OCI-LY3 (cell line): ENCODE results near the gene PPP4R1.

Experiments used
- H2AFZ ChIP-seq: fragments of 200-600, 300-600 bp; shearing (Covaris generic); 2 replicates; pipeline ENCODE4 v1.6.0; 2014; ENCODE audit warnings: antibody characterized with exemption, low read depth, low read length
- H3K27ac ChIP-seq: fragments of 200-600, 300-600 bp; sonication (generic); 2 replicates; pipeline ENCODE4 v1.5.1; 2014; ENCODE audit warnings: mild to moderate bottlenecking, low read length, moderate library complexity, mixed read lengths
- H3K27me3 ChIP-seq: fragments of 200-600, 300-600 bp; sonication (generic); 2 replicates; pipeline ENCODE4 v1.6.1; 2014; ENCODE audit warnings: low read depth, low read length, mixed read lengths
- H3K36me3 ChIP-seq: fragments of 200-600, 300-600 bp; sonication (generic); replicated peaks from 2 replicates; pipeline ENCODE3; 2014; ENCODE audit warnings: low read depth, low read length, mixed read lengths
- H3K4me1 ChIP-seq: fragments of 300-600, 200-600 bp; sonication (generic); 2 replicates; pipeline ENCODE4 v1.6.1; 2014; ENCODE audit warnings: low read length, mixed read lengths
- H3K4me2 ChIP-seq: fragments of 200-600, 300-600 bp; sonication (generic); 2 replicates; pipeline ENCODE4 v1.6.1; 2014; ENCODE audit warnings: low read length, mixed read lengths
- H3K4me3 ChIP-seq: fragments of 300-600, 200-600 bp; sonication (generic); 2 replicates; pipeline ENCODE4 v1.5.1; 2014; ENCODE audit warnings: antibody characterized with exemption, mild to moderate bottlenecking, low read length, moderate library complexity
- H3K79me2 ChIP-seq: fragments of 300-600, 200-600 bp; shearing (Covaris generic); 2 replicates; pipeline ENCODE4 v1.6.1; 2014; ENCODE audit warnings: mild to moderate bottlenecking, low read length, mixed read lengths
- H3K9ac ChIP-seq: fragments of 300-600, 200-600 bp; shearing (Covaris generic); 2 replicates; pipeline ENCODE4 v1.6.0; 2014; ENCODE audit warnings: mild to moderate bottlenecking, low read length, moderate library complexity
- H3K9me3 ChIP-seq: fragments of 200-600, 300-600 bp; shearing (Covaris generic); 2 replicates; pipeline ENCODE4 v1.6.1; 2014; ENCODE audit warnings: low read length, mixed read lengths; ENCODE audit not compliant: insufficient read depth
- H4K20me1 ChIP-seq: fragments of 200-600, 300-600 bp; sonication (generic); 2 replicates; pipeline ENCODE4 v1.6.1; 2016; ENCODE audit warnings: low read length, mixed read lengths; ENCODE audit not compliant: insufficient read depth
- EZH2phosphoT487 ChIP-seq: fragments of 200-600 bp; shearing (Covaris generic); IDR thresholded peaks from 2 replicates; pipeline ENCODE4 v1.6.1; 2018; ENCODE audit warnings: antibody characterized with exemption, mixed run types, low read depth
- TF ChIP-seq, protein P1 (sequence below): fragments of 200-600, 300-600 bp; sonication (generic); IDR thresholded peaks from 2 replicates; pipeline ENCODE4 v1.5.1; 2014; ENCODE audit warnings: antibody characterized with exemption, low read length, low read depth

PPP4R1 gene

DNA sequence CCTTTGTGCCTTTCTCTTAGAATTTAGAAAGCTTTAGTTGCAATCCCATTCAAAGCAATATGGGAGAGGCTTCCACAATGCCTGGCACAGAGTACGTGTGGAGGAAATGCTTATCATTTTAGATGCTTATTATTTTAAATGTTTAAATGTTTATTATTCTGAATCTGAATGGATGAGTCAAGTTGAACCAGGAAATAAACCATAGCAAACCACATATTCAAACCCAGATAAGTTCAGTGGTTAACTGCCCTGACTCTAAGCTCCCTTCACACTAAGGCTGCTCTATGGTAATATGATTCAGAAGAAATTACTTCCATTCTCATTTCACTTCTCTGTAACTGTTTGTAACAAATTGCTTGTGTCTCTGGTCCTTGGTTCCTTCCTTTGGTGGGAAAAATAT, 5.2 kb upstream of the PPP4R1 start:
- Histone ChIP-seq H3K9me3 (no peaks in the 10 kb centered on the region), H4K20me1 (no peaks in the 10 kb centered on the region), H3K27ac (no peak overlapping the region), H3K4me1 (peaks cover 16% of the 10 kb centered on the region), H3K36me3 (no peaks in the 10 kb centered on the region), H2AFZ (no peak overlapping the region), H3K79me2 (no peaks in the 10 kb centered on the region), H3K27me3 (peaks cover 10% of the 10 kb centered on the region), H3K4me2 (peak overlapping the region; percentile 23), H3K4me3 (no peak overlapping the region), H3K9ac (no peak overlapping the region)
- no peak for TF ChIP-seq EZH2phosphoT487
- TF ChIP-seq, protein P1, sequence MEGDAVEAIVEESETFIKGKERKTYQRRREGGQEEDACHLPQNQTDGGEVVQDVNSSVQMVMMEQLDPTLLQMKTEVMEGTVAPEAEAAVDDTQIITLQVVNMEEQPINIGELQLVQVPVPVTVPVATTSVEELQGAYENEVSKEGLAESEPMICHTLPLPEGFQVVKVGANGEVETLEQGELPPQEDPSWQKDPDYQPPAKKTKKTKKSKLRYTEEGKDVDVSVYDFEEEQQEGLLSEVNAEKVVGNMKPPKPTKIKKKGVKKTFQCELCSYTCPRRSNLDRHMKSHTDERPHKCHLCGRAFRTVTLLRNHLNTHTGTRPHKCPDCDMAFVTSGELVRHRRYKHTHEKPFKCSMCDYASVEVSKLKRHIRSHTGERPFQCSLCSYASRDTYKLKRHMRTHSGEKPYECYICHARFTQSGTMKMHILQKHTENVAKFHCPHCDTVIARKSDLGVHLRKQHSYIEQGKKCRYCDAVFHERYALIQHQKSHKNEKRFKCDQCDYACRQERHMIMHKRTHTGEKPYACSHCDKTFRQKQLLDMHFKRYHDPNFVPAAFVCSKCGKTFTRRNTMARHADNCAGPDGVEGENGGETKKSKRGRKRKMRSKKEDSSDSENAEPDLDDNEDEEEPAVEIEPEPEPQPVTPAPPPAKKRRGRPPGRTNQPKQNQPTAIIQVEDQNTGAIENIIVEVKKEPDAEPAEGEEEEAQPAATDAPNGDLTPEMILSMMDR: no peak

DNA sequence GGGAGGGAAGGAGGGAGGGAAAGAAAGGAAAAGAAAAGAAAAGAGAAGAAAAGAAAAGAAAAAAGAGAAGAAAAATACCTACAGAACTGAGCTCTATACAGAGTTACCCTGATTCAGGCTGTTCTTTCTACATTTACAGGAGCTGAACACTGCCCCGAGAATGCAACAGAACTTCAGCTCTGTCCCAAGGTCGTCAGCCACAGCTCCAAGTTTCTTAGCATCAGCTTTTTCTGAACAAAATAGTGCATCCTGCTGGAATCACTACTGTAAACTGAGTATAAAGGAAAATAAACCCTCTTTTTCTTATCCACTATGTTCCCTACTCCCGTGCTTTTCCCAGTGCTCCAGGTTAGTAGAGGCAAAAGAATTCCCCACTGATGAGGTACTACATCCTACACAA, 4.7 kb upstream of the PPP4R1 start:
- no peaks in the 10 kb centered on the region for H4K20me1 ChIP-seq
- peaks cover under 1% of the 10 kb centered on the region; the same call in 1 of the 2 replicates for H3K79me2 ChIP-seq
- H3K27me3 ChIP-seq: peaks cover 10% of the 10 kb centered on the region
- no peak for TF ChIP-seq EZH2phosphoT487
- TF ChIP-seq, protein P1: no peak
- no peaks in the 10 kb centered on the region for H3K9me3 ChIP-seq
- H3K36me3 ChIP-seq: no peaks in the 10 kb centered on the region
- H3K4me3 ChIP-seq: no peak overlapping the region
- peak overlapping the region; percentile 3; the same call in 1 of the 2 replicates for H3K4me2 ChIP-seq
- H3K4me1 ChIP-seq: peaks cover 16% of the 10 kb centered on the region
- H2AFZ ChIP-seq: no peak overlapping the region
- H3K9ac ChIP-seq: no peak overlapping the region
- H3K27ac ChIP-seq: no peak overlapping the region

DNA sequence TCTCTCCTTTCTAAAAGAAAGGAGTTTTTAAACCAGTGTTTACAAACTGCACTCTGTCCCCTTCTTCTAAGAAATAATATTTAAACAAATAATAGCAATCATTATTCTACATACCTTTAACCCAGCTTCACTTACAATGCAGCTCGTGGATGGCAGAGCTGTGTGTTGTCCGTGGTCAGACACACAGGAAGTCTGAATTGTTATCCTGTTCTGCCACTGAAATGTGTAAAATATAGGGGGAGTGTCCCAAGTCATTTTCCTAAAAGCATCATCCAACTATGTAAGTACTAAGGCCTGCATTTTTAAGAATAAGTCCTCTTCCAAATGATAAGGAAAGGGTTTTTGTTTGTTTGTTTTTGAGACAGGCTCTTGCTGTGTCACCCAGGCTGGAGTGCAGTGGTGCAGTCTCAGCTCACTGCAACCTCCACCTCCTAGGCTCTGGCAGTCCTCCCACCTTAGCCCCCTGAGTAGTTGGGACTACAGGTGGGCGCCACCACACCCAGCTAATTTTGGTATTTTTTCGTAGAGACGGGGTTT, 2.7 kb upstream of the PPP4R1 start:
- TF ChIP-seq, protein P1: no peak
- TF ChIP-seq EZH2phosphoT487: no peak
- H3K9ac ChIP-seq: no peak overlapping the region
- H3K4me2 ChIP-seq: no peak overlapping the region
- no peak overlapping the region for H3K4me3 ChIP-seq
- peaks cover 12% of the 10 kb centered on the region for H4K20me1 ChIP-seq
- no peaks in the 10 kb centered on the region for H3K36me3 ChIP-seq
- peaks cover 20% of the 10 kb centered on the region for H3K79me2 ChIP-seq
- no peak overlapping the region for H3K27ac ChIP-seq
- H3K27me3 ChIP-seq: peaks cover 10% of the 10 kb centered on the region
- H2AFZ ChIP-seq: no peak overlapping the region
- no peaks in the 10 kb centered on the region for H3K9me3 ChIP-seq
- H3K4me1 ChIP-seq: peaks cover 27% of the 10 kb centered on the region

DNA sequence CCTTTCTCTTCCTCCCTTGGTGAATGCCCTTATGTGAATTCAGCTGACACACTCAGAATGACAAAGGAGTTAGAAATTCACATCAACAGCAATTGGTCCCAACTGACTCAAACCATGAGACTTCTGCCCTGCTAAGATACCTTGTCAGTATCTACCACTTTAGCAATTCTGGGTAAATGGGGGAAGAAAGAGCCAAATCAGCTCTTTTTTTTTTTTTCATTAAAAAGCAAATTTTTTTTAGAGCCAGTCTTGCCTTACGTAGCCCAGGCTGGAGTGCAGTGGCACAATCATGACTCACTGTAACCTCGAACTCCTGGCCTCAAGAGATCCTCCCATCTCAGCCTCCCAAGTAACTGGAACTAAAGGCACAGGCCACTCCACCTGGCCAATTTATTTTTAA, 1.7 kb upstream of the PPP4R1 start:
- H3K4me2 ChIP-seq: no peak overlapping the region

More for the DNA sequence above, 1.7 kb upstream of the PPP4R1 start:
- H3K4me1 ChIP-seq: peaks cover 27% of the 10 kb centered on the region
- peaks cover 3% of the 10 kb centered on the region for H3K36me3 ChIP-seq
- H3K27ac ChIP-seq: no peak overlapping the region
- H4K20me1 ChIP-seq: peaks cover 18% of the 10 kb centered on the region
- no peak overlapping the region for H2AFZ ChIP-seq
- H3K27me3 ChIP-seq: peaks cover 7% of the 10 kb centered on the region
- H3K4me3 ChIP-seq: no peak overlapping the region
- TF ChIP-seq EZH2phosphoT487: no peak
- TF ChIP-seq, protein P1: no peak
- peaks cover 29% of the 10 kb centered on the region for H3K79me2 ChIP-seq
- H3K9me3 ChIP-seq: no peaks in the 10 kb centered on the region
- no peak overlapping the region for H3K9ac ChIP-seq
